ENCODE results near the gene SEMA4C. TPM values are rescaled to one million over a fixed set of nuclear protein-coding genes. Genes with fewer than 3 reads are reported as not detected.
A peak's percentile ranks its signal among the peaks of the same experiment; 100 is the strongest.

Gene SEMA4C
- total RNA-seq, 1 experiment from 2014 or later, result 40.2 TPM

GRCh38 chr2:96897491-96898134, 27.7 kb upstream of the SEMA4C start:
- no TSS peak for BruUV-seq (replicated peaks)
- TF ChIP-seq REST (IDR thresholded peaks at IDR 0.05; ENCODE audit: insufficient read depth in 1 of 2, low read depth in 2 of 2, low read length in 1 of 2) (no peak), CTCF (IDR thresholded peaks at IDR 0.05) (no peak), POLR2AphosphoS5 (IDR thresholded peaks at IDR 0.05; ENCODE audit: low read depth, low read length) (no peak), SIN3A (IDR thresholded peaks at IDR 0.05; ENCODE audit: borderline replicate concordance, insufficient read depth, low read depth, low read length) (no peak), TCF7L2 (IDR thresholded peaks at IDR 0.05; ENCODE audit: low read depth, low read length) (no peak)
- ChIA-PET CTCF (no interaction called here), POLR2A (no interaction called here)
- in situ Hi-C loops (cut with HindIII; ENCODE audit: low pct_unique_long_range_greater_than_20kb, low sequenced_read_pairs), result no loop called here
- Histone ChIP-seq H3K27ac (ENCODE audit: low read length) (no peak overlapping the region), H3K9me3 (ENCODE audit: control insufficient read depth, insufficient read depth, low read depth, low read length) (no peaks in the 10 kb centered on the region), H3K4me1 (ENCODE audit: control insufficient read depth, insufficient read depth, low read length) (peaks cover 13% of the 10 kb centered on the region), H3K4me3 (ENCODE audit: low read depth in 2 of 2, low read length in 2 of 2) (no peak overlapping the region), H3K27me3 (ENCODE audit: control insufficient read depth, insufficient read depth, low read length) (no peaks in the 10 kb centered on the region), H3K36me3 (ENCODE audit: control insufficient read depth, insufficient read depth, low read length) (no peaks in the 10 kb centered on the region)
- DNase-seq (ENCODE audit: low read depth, low spot score), result no peak
- intact Hi-C loops (cut with micrococcal nuclease; ENCODE audit: unreplicated experiment), result no loop called here
- no peak for ATAC-seq

- ATAC-seq, result 0 out of 2 replicates have a peak, but pooled peaks have one; percentile 33
- no peak for DNase-seq (ENCODE audit: low read depth, low spot score)
These were observed 26.1 kb upstream of the SEMA4C start for GRCh38 chr2:96895746-96896651.

More at GRCh38 chr2:96895746-96896651, 26.1 kb upstream of the SEMA4C start:
- ChIA-PET POLR2A (no interaction called here), CTCF (no interaction called here)
- H3K27ac ChIP-seq (ENCODE audit: low read length), result no peak overlapping the region
- intact Hi-C loops (cut with micrococcal nuclease; ENCODE audit: unreplicated experiment) (no loop called here), in situ Hi-C loops (cut with HindIII; ENCODE audit: low pct_unique_long_range_greater_than_20kb, low sequenced_read_pairs) (no loop called here)
- no peaks in the 10 kb centered on the region for H3K9me3 ChIP-seq (ENCODE audit: control insufficient read depth, insufficient read depth, low read depth, low read length)
- H3K4me1 ChIP-seq (ENCODE audit: control insufficient read depth, insufficient read depth, low read length), result peaks cover 13% of the 10 kb centered on the region
- no peak overlapping the region for H3K4me3 ChIP-seq (ENCODE audit: low read depth in 2 of 2, low read length in 2 of 2)
- H3K36me3 ChIP-seq (ENCODE audit: control insufficient read depth, insufficient read depth, low read length), result no peaks in the 10 kb centered on the region
- no peak for TF ChIP-seq CTCF (IDR thresholded peaks at IDR 0.05)
- no peak for TF ChIP-seq TCF7L2 (IDR thresholded peaks at IDR 0.05; ENCODE audit: low read depth, low read length)
- TF ChIP-seq SIN3A (IDR thresholded peaks at IDR 0.05; ENCODE audit: borderline replicate concordance, insufficient read depth, low read depth, low read length), result no peak
- TF ChIP-seq REST (IDR thresholded peaks at IDR 0.05; ENCODE audit: insufficient read depth in 1 of 2, low read depth in 2 of 2, low read length in 1 of 2), result no peak
- no peak for TF ChIP-seq POLR2AphosphoS5 (IDR thresholded peaks at IDR 0.05; ENCODE audit: low read depth, low read length)
- no TSS peak for BruUV-seq (replicated peaks)
- H3K27me3 ChIP-seq (ENCODE audit: control insufficient read depth, insufficient read depth, low read length), result no peaks in the 10 kb centered on the region
